ENCODE measurements around the gene TMA7B. TPM values are rescaled to one million over a fixed set of nuclear protein-coding genes. Genes with fewer than 3 reads are reported as not detected.

TMA7B gene
- total RNA-seq, 4 donors from 2014 or later, result not detected

DNA sequence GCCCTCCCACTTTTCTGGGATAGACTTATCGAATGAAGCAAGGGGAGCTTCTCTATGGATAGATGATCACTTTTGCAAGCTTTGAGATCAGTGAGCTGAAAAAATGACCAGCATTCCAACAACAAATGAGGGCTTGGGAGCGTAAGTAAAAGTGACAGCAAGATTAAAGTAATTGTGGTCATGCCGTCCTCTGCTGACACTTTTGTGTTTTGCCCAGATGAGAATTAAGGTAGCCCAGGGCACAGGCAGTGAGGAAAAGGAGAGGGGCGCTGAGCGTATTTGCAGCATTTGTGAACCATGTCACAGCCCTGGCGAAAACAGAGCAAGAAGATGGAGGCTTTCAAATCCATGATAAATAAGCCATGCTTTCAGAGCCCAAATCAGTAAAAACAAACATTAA, 24.6 kb upstream of the TMA7B start:
- H3K4me3 ChIP-seq, result no peak overlapping the region
- no peak for TF ChIP-seq POLR2A (IDR thresholded peaks at IDR 0.05)
- TF ChIP-seq, protein P1, sequence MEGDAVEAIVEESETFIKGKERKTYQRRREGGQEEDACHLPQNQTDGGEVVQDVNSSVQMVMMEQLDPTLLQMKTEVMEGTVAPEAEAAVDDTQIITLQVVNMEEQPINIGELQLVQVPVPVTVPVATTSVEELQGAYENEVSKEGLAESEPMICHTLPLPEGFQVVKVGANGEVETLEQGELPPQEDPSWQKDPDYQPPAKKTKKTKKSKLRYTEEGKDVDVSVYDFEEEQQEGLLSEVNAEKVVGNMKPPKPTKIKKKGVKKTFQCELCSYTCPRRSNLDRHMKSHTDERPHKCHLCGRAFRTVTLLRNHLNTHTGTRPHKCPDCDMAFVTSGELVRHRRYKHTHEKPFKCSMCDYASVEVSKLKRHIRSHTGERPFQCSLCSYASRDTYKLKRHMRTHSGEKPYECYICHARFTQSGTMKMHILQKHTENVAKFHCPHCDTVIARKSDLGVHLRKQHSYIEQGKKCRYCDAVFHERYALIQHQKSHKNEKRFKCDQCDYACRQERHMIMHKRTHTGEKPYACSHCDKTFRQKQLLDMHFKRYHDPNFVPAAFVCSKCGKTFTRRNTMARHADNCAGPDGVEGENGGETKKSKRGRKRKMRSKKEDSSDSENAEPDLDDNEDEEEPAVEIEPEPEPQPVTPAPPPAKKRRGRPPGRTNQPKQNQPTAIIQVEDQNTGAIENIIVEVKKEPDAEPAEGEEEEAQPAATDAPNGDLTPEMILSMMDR (IDR thresholded peaks at IDR 0.05 in 4 of 5, conservative IDR thresholded peaks at IDR 0.05 in 1 of 5), result no peak
- no peaks in the 10 kb centered on the region for H3K4me1 ChIP-seq
- H3K36me3 ChIP-seq, result no peaks in the 10 kb centered on the region
- ATAC-seq (no peak), DNase-seq (no peak)
- H3K27ac ChIP-seq, result no peak overlapping the region
- no peaks in the 10 kb centered on the region for H3K9me3 ChIP-seq
- H3K27me3 ChIP-seq, result peaks cover 14 to 16% (median 15%) of the 10 kb centered on the region in 3 donors
- intact Hi-C loops (cut with DNase I; ENCODE audit: low total_unique reads), result no loop called here
- in situ Hi-C loops (cut with MboI; ENCODE audit: low sequenced_read_pairs in 4 of 4), result no loop called here

DNA sequence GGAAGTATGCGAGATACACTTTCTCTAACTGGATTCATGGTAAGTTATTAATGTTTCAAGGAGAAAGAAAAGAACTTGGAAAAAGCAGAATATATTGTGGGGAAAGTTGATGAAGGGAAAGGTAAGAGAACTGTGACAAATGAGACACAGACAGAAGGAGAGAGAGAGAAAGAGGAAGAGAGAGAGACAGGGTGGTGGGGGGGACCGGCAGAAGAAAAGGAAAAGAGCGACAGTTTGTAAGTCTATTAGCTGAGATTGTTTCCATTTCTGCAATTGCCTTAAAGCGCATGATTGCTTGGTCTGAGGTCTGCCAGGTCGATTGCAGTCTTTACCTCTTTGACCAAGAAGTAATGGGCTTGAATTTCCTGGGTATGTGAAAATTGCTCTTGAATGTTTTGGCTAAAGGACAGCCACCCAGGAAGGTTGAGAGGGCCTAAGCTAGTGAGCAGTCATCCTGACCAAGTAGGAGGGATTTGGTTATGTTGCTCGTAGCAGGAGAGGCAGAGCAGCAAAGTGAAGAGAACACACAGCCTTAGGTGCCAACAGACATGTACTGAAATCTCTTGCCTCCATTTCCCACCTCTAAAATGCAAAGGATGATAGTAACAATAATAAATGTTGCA, 23.6 kb upstream of the TMA7B start:
- Histone ChIP-seq H3K4me1 (no peaks in the 10 kb centered on the region), H3K27me3 (peaks cover 7 to 15% (median 9%) of the 10 kb centered on the region in 3 donors), H3K4me3 (no peak overlapping the region), H3K36me3 (no peaks in the 10 kb centered on the region), H3K27ac (no peak overlapping the region), H3K9me3 (no peaks in the 10 kb centered on the region)
- ATAC-seq, result no peak
- intact Hi-C loops (cut with DNase I; ENCODE audit: low total_unique reads) (no loop called here), in situ Hi-C loops (cut with MboI; ENCODE audit: low sequenced_read_pairs in 4 of 4) (no loop called here)
- DNase-seq, result no peak
- TF ChIP-seq, protein P1 (IDR thresholded peaks at IDR 0.05 in 4 of 5, conservative IDR thresholded peaks at IDR 0.05 in 1 of 5), result no peak
- no peak for TF ChIP-seq POLR2A (IDR thresholded peaks at IDR 0.05)

DNA sequence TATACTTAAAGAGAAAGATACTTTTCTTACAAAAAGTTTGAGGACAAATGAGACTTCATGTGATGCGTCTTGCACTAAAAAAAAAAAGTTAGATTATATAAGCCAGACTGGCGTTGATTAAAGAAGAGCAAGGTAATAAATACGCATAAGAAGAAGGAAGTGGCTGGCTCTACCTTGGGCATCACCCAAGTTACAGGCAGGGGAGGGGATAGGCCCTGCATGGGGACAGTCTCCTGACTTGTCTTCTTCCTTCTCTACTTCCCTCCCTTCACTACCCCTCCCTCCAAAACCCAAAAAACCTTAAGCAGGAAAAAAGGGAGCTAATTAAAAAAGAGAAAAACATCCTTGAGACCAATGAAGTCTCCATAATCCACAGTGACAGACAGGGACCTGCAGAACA, 22.3 kb upstream of the TMA7B start:
- H3K4me3 ChIP-seq, result no peak overlapping the region
- DNase-seq (no peak), ATAC-seq (no peak)
- intact Hi-C loops (cut with DNase I; ENCODE audit: low total_unique reads), result no loop called here
- in situ Hi-C loops (cut with MboI; ENCODE audit: low sequenced_read_pairs in 4 of 4), result no loop called here
- peaks cover 5 to 15% (median 9%) of the 10 kb centered on the region in 3 donors for H3K27me3 ChIP-seq
- no peak overlapping the region for H3K27ac ChIP-seq
- H3K4me1 ChIP-seq, result no peaks in the 10 kb centered on the region
- no peaks in the 10 kb centered on the region for H3K36me3 ChIP-seq
- no peaks in the 10 kb centered on the region for H3K9me3 ChIP-seq
- TF ChIP-seq POLR2A (IDR thresholded peaks at IDR 0.05), result no peak
- TF ChIP-seq, protein P1 (IDR thresholded peaks at IDR 0.05 in 4 of 5, conservative IDR thresholded peaks at IDR 0.05 in 1 of 5), result no peak

DNA sequence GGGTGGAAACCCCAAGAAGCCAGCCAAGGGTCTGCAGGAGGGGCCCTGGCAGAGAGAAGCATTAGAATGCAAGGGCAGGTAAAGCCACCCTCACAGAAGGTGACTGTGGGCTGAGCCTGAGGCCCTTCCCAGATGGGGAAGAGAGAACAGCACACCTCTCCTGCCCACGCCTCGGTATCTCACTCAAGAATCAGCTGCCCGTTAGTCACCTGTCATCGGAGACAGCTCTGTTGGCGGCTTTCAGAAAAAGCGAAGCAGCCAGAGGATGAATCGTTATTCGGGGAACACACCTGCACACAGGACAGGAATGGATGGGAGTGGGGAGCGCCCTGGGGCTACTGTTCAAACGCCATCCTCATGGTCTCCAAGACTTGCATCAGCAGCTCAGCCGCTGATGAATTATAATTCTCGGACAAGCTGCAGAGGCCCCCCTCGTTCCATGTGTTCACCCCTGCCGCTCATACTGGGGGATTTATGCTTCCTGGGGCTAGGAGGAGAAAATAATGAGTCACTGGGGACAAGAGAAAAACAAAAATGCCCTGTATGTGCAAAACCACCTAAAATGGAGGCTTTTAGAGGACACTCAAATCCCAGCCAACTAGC, 21.6 kb upstream of the TMA7B start:
- intact Hi-C loops (cut with DNase I; ENCODE audit: low total_unique reads) (no loop called here), in situ Hi-C loops (cut with MboI; ENCODE audit: low sequenced_read_pairs in 4 of 4) (no loop called here)
- Histone ChIP-seq H3K9me3 (no peaks in the 10 kb centered on the region), H3K36me3 (no peaks in the 10 kb centered on the region), H3K4me3 (no peak overlapping the region), H3K4me1 (no peaks in the 10 kb centered on the region), H3K27me3 (peaks cover 5 to 15% (median 9%) of the 10 kb centered on the region in 3 donors), H3K27ac (no peak overlapping the region)
- no peak for DNase-seq
- no peak for ATAC-seq
- TF ChIP-seq POLR2A (IDR thresholded peaks at IDR 0.05), result no peak
- TF ChIP-seq, protein P1 (IDR thresholded peaks at IDR 0.05 in 4 of 5, conservative IDR thresholded peaks at IDR 0.05 in 1 of 5), result no peak

Data from gastrocnemius medialis (tissue), 4 donors.